Measurements from ENCODE around the gene ST6GALNAC6.
"Not testable (repeated sequence)": the region's sequence is repeated elsewhere in the genome, so short reads cannot be mapped to it uniquely, and the experiment has no call there.

Gene ST6GALNAC6

DNA sequence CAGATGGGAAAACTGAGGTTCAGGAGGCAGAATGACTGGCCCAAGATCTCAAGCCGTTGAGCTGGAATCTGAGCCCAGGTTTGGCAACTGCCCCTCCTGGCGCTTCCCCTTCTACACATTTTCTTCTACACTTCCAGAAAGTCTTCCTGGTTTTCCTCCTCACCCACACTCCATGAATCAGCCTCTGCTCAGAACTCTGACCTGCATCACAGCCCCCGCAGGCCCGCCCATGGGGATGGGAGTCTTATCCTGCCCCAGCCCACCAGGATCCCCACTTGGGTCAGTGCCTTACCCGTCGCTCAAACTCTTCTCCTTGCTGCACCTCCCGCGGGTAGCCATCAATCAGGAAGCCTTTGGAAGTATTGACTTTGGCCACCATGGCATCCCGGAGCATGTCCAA lies 27.9 kb downstream of the ST6GALNAC6 start:
- peak in 1 of 2 donors; percentile 10 for DNase-seq

- DNase-seq = no peak
These were observed 28.5 kb downstream of the ST6GALNAC6 start for GRCh38 chr9:127870887-127871286.

DNA sequence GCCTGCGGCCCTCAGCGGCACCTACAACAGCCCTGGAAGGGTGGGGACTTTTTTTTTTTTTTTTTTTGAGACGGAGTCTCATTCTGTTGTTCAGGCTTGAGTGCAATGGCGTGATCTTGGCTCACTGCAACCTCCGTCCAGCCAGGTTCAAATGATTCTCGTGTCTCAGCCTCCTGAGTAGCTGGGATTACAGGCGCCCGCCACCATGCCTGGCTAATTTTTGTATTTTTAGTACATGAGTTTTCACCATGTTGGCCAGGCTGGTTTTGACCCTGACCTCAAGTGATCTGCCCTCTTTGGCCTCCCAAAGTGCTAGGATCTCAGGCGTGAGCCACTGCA lies 29.3 kb downstream of the ST6GALNAC6 start:
- not testable (repeated sequence) for DNase-seq

GRCh38 chr9:127869310-127870152 lies 29.9 kb downstream of the ST6GALNAC6 start:
- peak; percentile 73 to 98 for DNase-seq

DNA sequence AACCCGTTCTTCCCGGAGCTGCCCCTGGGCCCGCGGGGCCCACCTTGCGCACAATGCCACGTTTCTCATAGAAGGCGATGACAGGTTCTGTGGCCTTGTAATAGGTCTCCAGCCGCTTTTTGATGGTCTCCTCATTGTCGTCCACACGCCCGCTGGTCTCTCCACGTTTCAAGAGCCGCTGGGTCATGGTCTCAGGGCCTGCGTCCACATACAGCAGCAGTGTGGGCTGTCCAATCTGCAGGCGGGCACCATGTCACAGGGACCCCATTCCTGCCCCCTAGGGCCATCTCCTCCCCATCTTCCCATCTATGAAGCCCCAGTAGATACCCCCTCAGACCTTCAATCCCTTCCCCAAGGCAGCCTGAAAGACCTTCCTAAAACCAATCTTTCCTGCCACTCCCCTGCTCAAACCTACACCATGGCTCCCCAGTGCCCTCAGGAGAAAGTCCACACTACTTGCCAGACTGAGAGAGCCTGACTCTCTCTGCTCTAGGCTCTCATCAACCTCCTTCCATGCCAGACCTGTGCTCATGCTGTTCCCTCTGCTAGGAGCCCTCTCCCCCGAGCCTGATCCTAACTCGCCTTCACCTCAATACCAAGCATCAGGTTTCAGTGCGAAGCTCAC lies 31.0 kb downstream of the ST6GALNAC6 start:
- DNase-seq = no peak

DNA sequence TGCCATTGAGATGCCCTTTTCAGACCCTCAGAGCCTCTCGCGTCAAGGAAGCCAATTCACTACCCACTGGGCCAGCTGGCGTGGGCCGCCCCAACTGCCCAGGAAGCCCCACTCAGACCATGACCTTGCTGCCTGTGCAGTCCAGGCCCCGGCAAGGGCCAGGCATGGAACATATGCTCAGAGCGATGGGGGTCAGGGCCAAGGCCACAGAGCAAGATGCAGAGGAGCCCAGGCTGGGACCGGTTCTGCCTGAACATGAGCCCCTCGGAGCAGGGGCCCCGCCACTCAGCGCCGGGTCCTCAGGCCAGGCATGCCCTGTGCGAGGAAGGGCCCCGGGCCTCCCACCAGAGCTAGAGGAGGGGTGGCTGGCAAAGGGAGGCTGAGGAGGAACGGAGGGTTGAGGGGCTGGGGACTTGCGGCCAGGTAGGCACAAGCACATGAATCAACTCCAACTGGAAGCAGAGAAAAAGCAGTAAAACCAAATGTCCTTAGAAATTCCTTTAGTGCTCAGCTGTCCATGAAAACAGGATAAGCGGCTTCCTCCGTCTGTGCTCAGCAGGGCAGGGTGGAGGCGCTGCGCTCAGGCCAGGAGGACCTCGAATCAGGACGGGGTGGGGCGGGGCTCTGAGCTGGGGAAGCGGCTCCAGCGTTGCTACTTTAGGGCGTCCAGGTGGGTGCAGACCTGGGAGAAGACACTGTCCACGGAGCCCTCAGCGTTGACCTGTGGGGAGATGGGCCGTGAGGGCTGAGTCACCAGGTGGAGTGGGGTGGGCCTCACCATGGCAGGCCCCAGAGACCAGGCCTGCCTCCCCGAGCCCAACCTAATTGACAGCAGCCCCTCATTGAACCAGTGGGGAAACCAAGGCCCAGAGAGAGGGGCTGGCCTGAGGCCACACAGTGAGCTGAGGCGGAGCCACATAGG lies 31.8 kb downstream of the ST6GALNAC6 start:
- DNase-seq = no peak

- no peak for DNase-seq
These were observed 32.9 kb downstream of the ST6GALNAC6 start for GRCh38 chr9:127866535-127866934.

- DNase-seq = no peak
These were observed 33.5 kb downstream of the ST6GALNAC6 start for GRCh38 chr9:127865645-127866464.

- DNase-seq = peak; percentile 66 to 88
These were observed 36.2 kb downstream of the ST6GALNAC6 start for GRCh38 chr9:127863191-127863621.

GRCh38 chr9:127862075-127863011 lies 37.1 kb downstream of the ST6GALNAC6 start:
- DNase-seq = peak; percentile 34 to 60

- DNase-seq = no peak
These were observed 38.6 kb downstream of the ST6GALNAC6 start for GRCh38 chr9:127860779-127861178.

DNA sequence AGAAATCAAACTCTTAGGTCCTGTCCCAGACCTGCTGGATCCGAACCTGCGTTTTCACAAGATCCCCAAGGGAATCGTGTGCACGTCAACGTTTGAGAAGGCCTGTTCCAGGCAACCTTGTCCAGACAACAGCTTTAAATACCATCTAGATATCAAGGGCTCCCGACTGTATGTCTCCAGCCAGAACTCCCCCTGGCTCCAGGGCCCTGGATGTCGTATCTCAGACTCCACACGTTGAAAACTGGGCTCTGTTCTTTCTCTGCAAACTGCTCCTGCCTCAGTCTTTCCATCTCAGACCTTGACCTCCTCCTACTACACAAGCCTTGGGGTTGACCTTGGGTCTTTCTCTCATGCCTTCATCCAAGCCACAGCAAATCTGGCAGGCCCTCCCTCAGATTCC lies 39.1 kb downstream of the ST6GALNAC6 start:
- no peak for DNase-seq

DNA sequence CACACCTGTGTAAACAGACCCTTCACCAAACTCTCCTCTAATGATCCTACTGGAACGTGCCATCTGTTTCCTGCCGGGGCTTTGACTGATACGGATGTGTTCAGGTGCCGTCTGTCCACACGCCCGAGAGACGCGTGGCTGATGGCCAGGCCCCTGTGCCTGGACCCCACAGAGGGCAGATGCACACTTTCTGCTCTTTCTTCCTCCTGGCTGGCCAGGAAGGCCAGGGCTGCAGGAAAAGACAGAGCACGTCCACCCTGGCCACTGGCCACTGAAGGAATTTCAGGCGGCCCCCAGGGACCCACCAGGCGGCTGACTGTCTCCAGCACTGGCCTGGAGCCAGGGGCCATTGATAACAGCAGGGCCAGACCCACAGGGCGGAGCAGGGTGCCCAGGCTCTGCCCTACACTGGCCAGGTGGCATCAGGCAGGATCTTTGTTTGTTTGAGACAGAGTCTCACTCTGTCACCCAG lies 41.3 kb downstream of the ST6GALNAC6 start:
- DNase-seq = no peak

- no peak for DNase-seq
These were observed 42.1 kb downstream of the ST6GALNAC6 start for GRCh38 chr9:127857278-127857677.

DNA sequence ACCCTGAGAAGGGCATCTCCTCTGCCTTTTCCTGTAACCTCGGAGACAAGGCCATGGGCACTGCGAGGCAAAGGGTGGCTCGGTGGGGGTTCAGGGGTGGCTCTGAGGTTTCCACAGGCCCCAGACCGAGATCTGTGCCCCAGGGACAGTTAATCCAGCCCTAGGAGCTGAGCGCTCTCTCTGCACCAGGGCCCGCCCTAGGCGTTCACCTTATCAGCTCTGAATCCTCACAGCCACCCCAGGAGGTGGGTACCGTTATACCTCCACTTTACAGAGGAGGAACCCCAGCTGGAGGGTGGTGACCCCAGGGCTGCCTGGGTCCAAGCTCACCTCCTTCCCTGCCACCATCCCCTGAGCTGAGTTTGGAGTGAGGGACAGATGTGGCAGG lies 42.7 kb downstream of the ST6GALNAC6 start:
- DNase-seq = no peak

DNA sequence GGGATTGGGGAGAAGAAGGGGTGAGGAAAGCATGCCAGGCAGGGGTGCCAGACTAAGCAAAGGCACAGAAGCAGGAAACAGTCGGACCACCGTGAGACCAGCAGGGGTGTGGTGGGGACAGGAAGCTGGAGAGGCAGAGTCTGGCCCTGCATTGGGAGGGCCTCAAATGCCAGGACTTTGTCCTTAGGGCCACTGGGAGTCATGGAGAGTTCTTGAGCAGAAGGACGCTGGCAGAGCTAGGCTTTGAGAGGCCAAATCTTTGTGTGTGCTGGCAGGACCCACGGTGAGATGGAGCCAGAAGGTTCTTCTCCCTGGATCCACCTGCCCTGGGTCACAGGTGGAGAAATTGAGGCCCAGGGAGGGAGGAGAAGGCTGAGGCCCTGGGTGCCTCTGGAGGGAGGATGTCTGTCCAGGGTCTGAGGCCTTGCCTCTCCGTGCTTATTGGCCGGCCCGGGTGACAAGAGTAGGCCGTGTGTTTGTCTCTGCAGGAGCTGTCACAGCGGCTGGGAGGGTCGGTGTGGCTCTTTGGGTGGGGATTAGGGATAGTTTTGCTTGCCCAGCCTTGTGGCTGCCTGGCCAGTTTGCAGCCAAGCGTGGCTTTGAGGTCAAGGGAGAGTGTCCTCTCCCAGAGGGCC lies 43.2 kb downstream of the ST6GALNAC6 start:
- no peak for DNase-seq

DNA sequence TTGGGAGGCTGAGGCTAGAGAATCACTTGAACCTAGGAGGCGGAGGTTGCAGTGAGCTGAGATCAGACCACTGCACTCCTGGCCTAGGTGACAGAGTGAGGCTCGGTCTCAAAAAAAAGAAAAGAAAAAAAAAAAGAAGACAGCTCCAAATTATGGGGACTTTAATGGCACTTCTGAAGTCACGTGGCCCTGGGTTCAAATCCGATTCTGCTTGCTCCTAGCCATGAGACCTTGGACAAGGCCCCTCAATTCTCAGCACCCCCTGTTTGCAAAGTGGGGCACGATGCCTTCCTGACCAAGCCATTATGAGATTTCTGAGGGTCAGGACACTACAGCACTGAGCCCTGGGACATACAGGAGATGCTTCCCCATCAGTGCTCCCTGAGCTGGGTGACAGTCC lies 43.9 kb downstream of the ST6GALNAC6 start:
- DNase-seq = no peak

GRCh38 chr9:127854960-127855359 lies 44.4 kb downstream of the ST6GALNAC6 start:
- no peak for DNase-seq

GRCh38 chr9:127854184-127854806 lies 45.1 kb downstream of the ST6GALNAC6 start, which contains the start of gene ENG:
Gene ENG (minus strand): TSS chr9:127854658. CDS start chr9:127854355, 303 bp downstream.
- DNase-seq = peak in 1 of 2 donors; percentile 10
